Lung (tissue), 12 donors: Measurements from ENCODE around the gene CXCL14. TPM values are rescaled to one million over a fixed set of nuclear protein-coding genes. Genes with fewer than 3 reads are reported as not detected.

Experiments
- ATAC-seq: fragments of 200-7000 bp; cut with Tn5 transposase; one replicate; pipeline ENCODE4 v1.9.1; 2020; ENCODE audit warnings: moderate number of reproducible peaks; ENCODE audit not compliant: insufficient read depth, low FRiP score
- DNase-seq, 3 donors: peaks; one replicate each; pipeline ENCODE4 v3.0.0-alpha.2; 2013 to 2017
- H3K27ac ChIP-seq, 2 donors: one replicate each; pipeline ENCODE4 v1.5.1; 2013; ENCODE audit warnings: mild to moderate bottlenecking in 2 of 2, moderate library complexity in 2 of 2, control low read depth in 1 of 2, inconsistent platforms in 1 of 2, low read depth in 1 of 2, low read length in 1 of 2
- H3K27me3 ChIP-seq, 3 donors: one replicate each; pipeline ENCODE4 v1.5.1; 2013; ENCODE audit warnings: low read length in 2 of 3; ENCODE audit not compliant: control insufficient read depth in 3 of 3, insufficient read depth in 3 of 3
- H3K36me3 ChIP-seq, 4 donors: one replicate each; pipeline ENCODE4 v1.5.1; 2013; ENCODE audit warnings: low read length in 4 of 4, mild to moderate bottlenecking in 1 of 4, moderate library complexity in 1 of 4; ENCODE audit not compliant: control insufficient read depth in 4 of 4, insufficient read depth in 4 of 4
- H3K4me1 ChIP-seq, 5 donors: one replicate each; pipeline ENCODE4 v1.5.1; 2013; ENCODE audit warnings: low read length in 5 of 5, mild to moderate bottlenecking in 2 of 5, moderate library complexity in 1 of 5; ENCODE audit not compliant: control insufficient read depth in 5 of 5, insufficient read depth in 5 of 5
- H3K4me3 ChIP-seq: one replicate; pipeline ENCODE4 v1.5.1; 2013; ENCODE audit warnings: mild to moderate bottlenecking, control low read depth, moderate library complexity
- H3K9ac ChIP-seq, 2 donors: one replicate each; pipeline ENCODE4 v1.5.1; 2013; ENCODE audit warnings: low read length in 2 of 2, control low read depth in 1 of 2; ENCODE audit not compliant: insufficient read depth in 1 of 2
- H3K9me3 ChIP-seq, 4 donors: one replicate each; pipeline ENCODE4 v1.5.1; 2013; ENCODE audit warnings: low read length in 3 of 4, mild to moderate bottlenecking in 1 of 4, moderate library complexity in 1 of 4; ENCODE audit not compliant: control insufficient read depth in 4 of 4, insufficient read depth in 3 of 4
- CTCF ChIP-seq: IDR thresholded peaks from 2 replicates; pipeline ENCODE4 v1.5.1; 2012; ENCODE audit warnings: mild to moderate bottlenecking; ENCODE audit errors: control extremely low read depth, extremely low read depth
- WGBS, 2 donors: extraction: QIAGEN DNeasy Blood & Tissue Kit; methylation state at CpG; one replicate each; pipeline ENCODE4 v1.1.7; 2013; 5-methylcytosine and 5-hydroxymethylcytosine counted together
- polyA plus RNA-seq, 2 donors: library from polyadenylated mRNA; stranded (reverse); fragments of 200-250 nt; gene quantifications; one replicate each; pipeline ENCODE4 v1.2.1, GENCODE V29; 2013
- total RNA-seq, 2 donors: library from RNA; depleted of rRNA in 1 of 2; stranded (reverse); fragments of >200 nt in 1 of 2; gene quantifications; one replicate each; pipeline ENCODE4 v1.2.1, GENCODE V29; 2014 to 2021
- donor health status: control.
- donor health status: control.
- donor health status: Bipolar disorder and iron deficiency.
- donor health status: healthy.
- donor health status: DM: yes; HTN: yes; CAD: no.

CXCL14 gene
- total and polyA plus RNA-seq, 4 donors: 1.6 to 31.4 (median 2.4) TPM

GRCh38 chr5:135615171-135615570, 36.4 kb upstream of the CXCL14 start:
- TF ChIP-seq CTCF: no peak
- Histone ChIP-seq H3K36me3 (no peaks in the 10 kb centered on the region), H3K27me3 (no peaks in the 10 kb centered on the region), H3K4me1 (no peaks in the 10 kb centered on the region), H3K4me3 (no peak overlapping the region), H3K9ac (no peak overlapping the region), H3K9me3 (peaks cover 2 to 13% (median 5%) of the 10 kb centered on the region in 4 donors), H3K27ac (no peak overlapping the region)
- ATAC-seq (no peak), DNase-seq (no peak)
- 77 to 91% methylated on average over 1 of the region's 1 CpG for WGBS, 2 donors

GRCh38 chr5:135609981-135610380, 31.2 kb upstream of the CXCL14 start:
- ATAC-seq (no peak), DNase-seq (no peak)
- WGBS, 2 donors: 76 to 84% methylated on average over 4 of the region's 4 CpGs
- no peaks in the 10 kb centered on the region for H3K36me3 ChIP-seq
- H3K27me3 ChIP-seq: no peaks in the 10 kb centered on the region
- H3K27ac ChIP-seq: no peak overlapping the region
- H3K4me1 ChIP-seq: no peaks in the 10 kb centered on the region
- H3K9me3 ChIP-seq: no peaks in the 10 kb centered on the region
- H3K9ac ChIP-seq: no peak overlapping the region
- H3K4me3 ChIP-seq: no peak overlapping the region
- no peak for TF ChIP-seq CTCF

- Histone ChIP-seq H3K4me3 (no peak overlapping the region), H3K9me3 (no peaks in the 10 kb centered on the region), H3K9ac (no peak overlapping the region), H3K27ac (no peak overlapping the region), H3K4me1 (no peaks in the 10 kb centered on the region), H3K36me3 (no peaks in the 10 kb centered on the region), H3K27me3 (no peaks in the 10 kb centered on the region)
- DNase-seq: no peak
- no peak for ATAC-seq
- WGBS, 2 donors: 90% methylated on average over 4 of the region's 4 CpGs
- TF ChIP-seq CTCF: no peak
Observed at GRCh38 chr5:135608761-135609443, 30.1 kb upstream of the CXCL14 start.

GRCh38 chr5:135608361-135608760, 29.6 kb upstream of the CXCL14 start:
- H3K27me3 ChIP-seq: no peaks in the 10 kb centered on the region
- DNase-seq (no peak), ATAC-seq (no peak)
- no peak overlapping the region for H3K9ac ChIP-seq
- no peaks in the 10 kb centered on the region for H3K9me3 ChIP-seq
- no peak overlapping the region for H3K4me3 ChIP-seq
- peaks cover 0 to 2% (median 0%) of the 10 kb centered on the region in 5 donors for H3K4me1 ChIP-seq
- no peaks in the 10 kb centered on the region for H3K36me3 ChIP-seq
- TF ChIP-seq CTCF: no peak
- WGBS, 2 donors: 75 to 76% methylated on average over 4 of the region's 4 CpGs
- H3K27ac ChIP-seq: no peak overlapping the region
